Brain microvascular endothelial cell (primary cell): ENCODE results near the gene SOHLH1.

Source experiments
- DNase-seq: peaks from one replicate; pipeline ENCODE4 v3.0.0-alpha.2; 2020
- H3K27ac ChIP-seq: fragments of 250-450 bp; sonication (Bioruptor Pico); 2 replicates; pipeline ENCODE4 v1.5.1; 2020; ENCODE audit warnings: mild to moderate bottlenecking, moderate library complexity
- H3K27me3 ChIP-seq: fragments of 250-450 bp; sonication (Bioruptor Pico); replicated peaks from 2 replicates; pipeline ENCODE4 v1.5.1; 2020; ENCODE audit warnings: mild to moderate bottlenecking
- H3K36me3 ChIP-seq: fragments of 250-450 bp; sonication (Bioruptor Pico); replicated peaks from 2 replicates; pipeline ENCODE4 v1.5.1; 2020; ENCODE audit warnings: mild to moderate bottlenecking
- H3K4me3 ChIP-seq: 2 replicates; pipeline ENCODE4 v1.5.1; 2011; ENCODE audit warnings: low read depth, mild to moderate bottlenecking, control low read depth, low read length, moderate library complexity
- CTCF ChIP-seq: IDR thresholded peaks from 2 replicates; pipeline ENCODE4 v1.5.1; 2011; ENCODE audit warnings: low read depth, mild to moderate bottlenecking, moderate library complexity, low read length, control low read depth, inconsistent platforms; ENCODE audit errors: missing control alignments
- in situ Hi-C: cut with HindIII; loops from 2 replicates; pipeline ENCODE4 v1.10.0; 2017; ENCODE audit warnings: low sequenced_read_pairs, low pct_ligation_motif_present

SOHLH1 gene

GRCh38 chr9:135724186-135724787, 25.0 kb upstream of the SOHLH1 start:
- Histone ChIP-seq H3K27me3 (peaks cover 17% of the 10 kb centered on the region), H3K4me3 (no peak overlapping the region), H3K27ac (no peak overlapping the region), H3K36me3 (no peaks in the 10 kb centered on the region)
- DNase-seq = no peak
- in situ Hi-C loops = no loop called here
- TF ChIP-seq CTCF = no peak

- Histone ChIP-seq H3K27ac (no peak overlapping the region), H3K36me3 (no peaks in the 10 kb centered on the region), H3K4me3 (no peak overlapping the region), H3K27me3 (peaks cover under 1% of the 10 kb centered on the region)
- no peak for TF ChIP-seq CTCF
- in situ Hi-C loops = no loop called here
- DNase-seq = no peak
Measured at GRCh38 chr9:135722365-135722764, 23.1 kb upstream of the SOHLH1 start.

- Histone ChIP-seq H3K27ac (no peak overlapping the region), H3K36me3 (no peaks in the 10 kb centered on the region), H3K4me3 (no peak overlapping the region), H3K27me3 (peaks cover 13% of the 10 kb centered on the region)
- in situ Hi-C loops = no loop called here
- TF ChIP-seq CTCF = no peak
- no peak for DNase-seq
Measured at GRCh38 chr9:135719472-135719871, 20.2 kb upstream of the SOHLH1 start.

- no peaks in the 10 kb centered on the region for H3K36me3 ChIP-seq
- no peak overlapping the region for H3K27ac ChIP-seq
- peaks cover 17% of the 10 kb centered on the region for H3K27me3 ChIP-seq
- in situ Hi-C loops = no loop called here
- no peak overlapping the region for H3K4me3 ChIP-seq
- DNase-seq = peak; percentile 6
- TF ChIP-seq CTCF = no peak
Measured at GRCh38 chr9:135718616-135719015, 19.3 kb upstream of the SOHLH1 start.

- peaks cover 28% of the 10 kb centered on the region for H3K27me3 ChIP-seq
Measured at GRCh38 chr9:135717410-135717809, 18.1 kb upstream of the SOHLH1 start.

More at GRCh38 chr9:135717410-135717809, 18.1 kb upstream of the SOHLH1 start:
- no peaks in the 10 kb centered on the region for H3K36me3 ChIP-seq
- in situ Hi-C loops = no loop called here
- no peak overlapping the region for H3K27ac ChIP-seq
- no peak for DNase-seq
- no peak overlapping the region for H3K4me3 ChIP-seq
- no peak for TF ChIP-seq CTCF
